Activated naive CD8-positive, alpha-beta T cell (primary cell): ENCODE results near the gene UNC13C.

Source experiments
- H3K27ac Mint-ChIP-seq: one replicate; pipeline ENCODE4 v1.8.0; 2021; ENCODE audit warnings: mixed read lengths
- H3K27me3 Mint-ChIP-seq: one replicate; pipeline ENCODE4 v1.8.0; 2021; ENCODE audit warnings: mixed read lengths
- H3K36me3 Mint-ChIP-seq: one replicate; pipeline ENCODE4 v1.8.0; 2021; ENCODE audit warnings: mixed read lengths
- H3K4me1 Mint-ChIP-seq: one replicate; pipeline ENCODE4 v1.8.0; 2021; ENCODE audit warnings: low read depth, mixed read lengths
- H3K4me3 Mint-ChIP-seq: one replicate; pipeline ENCODE4 v1.8.0; 2021; ENCODE audit warnings: mild to moderate bottlenecking, mixed read lengths
- H3K9me3 Mint-ChIP-seq: one replicate; pipeline ENCODE4 v1.8.0; 2021; ENCODE audit warnings: low read depth, mixed read lengths

UNC13C gene

GRCh38 chr15:54120949-54121463 lies 142.8 kb downstream of the UNC13C start:
- peaks cover 3% of the 10 kb centered on the region for H3K27me3 Mint-ChIP-seq
- no peaks in the 10 kb centered on the region for H3K4me1 Mint-ChIP-seq
- no peak overlapping the region for H3K27ac Mint-ChIP-seq
- no peak overlapping the region for H3K4me3 Mint-ChIP-seq
- H3K9me3 Mint-ChIP-seq, result peaks cover 16% of the 10 kb centered on the region
- no peaks in the 10 kb centered on the region for H3K36me3 Mint-ChIP-seq

GRCh38 chr15:54127574-54127973 lies 149.3 kb downstream of the UNC13C start:
- H3K27ac Mint-ChIP-seq, result no peak overlapping the region
- H3K36me3 Mint-ChIP-seq, result no peaks in the 10 kb centered on the region
- H3K27me3 Mint-ChIP-seq, result peaks cover 2% of the 10 kb centered on the region
- H3K9me3 Mint-ChIP-seq, result no peaks in the 10 kb centered on the region
- no peak overlapping the region for H3K4me3 Mint-ChIP-seq
- H3K4me1 Mint-ChIP-seq, result no peaks in the 10 kb centered on the region

DNA sequence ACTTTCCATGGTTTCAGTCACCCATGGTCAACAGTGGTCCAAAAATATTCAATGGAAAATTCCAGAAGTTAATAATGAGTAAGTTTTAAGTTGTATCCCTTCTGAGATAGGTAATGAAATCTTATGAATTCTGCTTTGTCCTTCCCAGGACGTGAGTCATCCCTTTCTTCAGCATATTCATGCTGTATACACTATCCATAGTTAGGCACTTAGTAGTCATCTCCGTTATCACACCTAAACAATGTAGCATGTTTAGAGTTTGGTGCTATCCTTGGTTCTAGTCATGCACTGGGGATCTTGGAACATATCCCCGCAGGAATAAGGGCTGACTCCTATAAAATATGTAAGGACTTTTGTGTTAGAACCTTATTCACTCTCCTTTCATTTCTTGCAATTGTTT lies 153.2 kb downstream of the UNC13C start:
- Mint-ChIP-seq H3K4me3 (no peak overlapping the region), H3K4me1 (no peaks in the 10 kb centered on the region), H3K27ac (no peak overlapping the region), H3K36me3 (no peaks in the 10 kb centered on the region), H3K9me3 (no peaks in the 10 kb centered on the region), H3K27me3 (peaks cover 2% of the 10 kb centered on the region)

DNA sequence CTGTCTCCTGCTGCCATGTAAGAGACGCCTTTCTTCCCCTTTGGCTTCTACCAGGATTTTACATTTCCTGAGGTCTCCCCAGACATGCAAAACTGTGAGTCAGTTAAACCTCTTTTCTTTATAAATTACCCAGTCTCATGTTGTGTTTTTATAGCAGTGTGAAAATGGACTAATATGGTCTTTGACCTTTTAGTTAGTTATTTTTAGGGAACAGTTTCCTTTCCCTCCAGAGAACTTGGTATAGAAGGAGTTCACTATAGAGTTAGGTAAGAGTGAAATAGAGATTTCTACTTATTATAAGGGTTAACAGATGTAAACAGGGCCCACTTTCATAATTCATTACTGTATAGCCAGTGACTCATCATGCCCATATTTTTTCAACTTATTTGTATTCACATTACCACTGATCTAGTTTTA lies 170.9 kb downstream of the UNC13C start:
- no peaks in the 10 kb centered on the region for H3K4me1 Mint-ChIP-seq
- no peaks in the 10 kb centered on the region for H3K9me3 Mint-ChIP-seq
- H3K27ac Mint-ChIP-seq, result no peak overlapping the region
- no peaks in the 10 kb centered on the region for H3K36me3 Mint-ChIP-seq
- no peak overlapping the region for H3K4me3 Mint-ChIP-seq
- peaks cover 1% of the 10 kb centered on the region for H3K27me3 Mint-ChIP-seq

GRCh38 chr15:54150255-54150654 lies 172.0 kb downstream of the UNC13C start:
- no peaks in the 10 kb centered on the region for H3K9me3 Mint-ChIP-seq
- H3K27me3 Mint-ChIP-seq, result peaks cover 3% of the 10 kb centered on the region
- no peaks in the 10 kb centered on the region for H3K36me3 Mint-ChIP-seq
- H3K27ac Mint-ChIP-seq, result no peak overlapping the region
- H3K4me3 Mint-ChIP-seq, result no peak overlapping the region
- H3K4me1 Mint-ChIP-seq, result no peaks in the 10 kb centered on the region

DNA sequence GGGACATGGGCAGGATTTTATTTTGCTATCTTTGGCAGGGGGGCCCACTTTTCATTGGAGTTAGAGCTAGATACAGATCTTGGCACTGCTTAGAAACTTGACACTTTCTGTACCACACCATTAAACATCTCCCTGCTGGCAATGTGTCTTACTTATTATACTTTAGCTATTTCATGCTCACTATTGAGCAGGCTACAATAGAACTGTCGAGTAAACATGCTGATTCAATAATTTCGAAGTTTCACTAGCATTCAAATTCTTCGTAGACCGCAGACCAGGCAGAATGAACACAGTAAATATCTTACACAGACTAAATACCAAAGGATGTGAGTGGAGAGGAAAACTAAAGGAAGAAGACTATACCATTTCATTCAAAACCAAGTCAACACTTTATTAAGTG lies 180.8 kb downstream of the UNC13C start:
- Mint-ChIP-seq H3K9me3 (peaks cover 3% of the 10 kb centered on the region), H3K4me3 (no peak overlapping the region), H3K27ac (no peak overlapping the region), H3K4me1 (no peaks in the 10 kb centered on the region), H3K27me3 (peaks cover 4% of the 10 kb centered on the region), H3K36me3 (no peaks in the 10 kb centered on the region)

DNA sequence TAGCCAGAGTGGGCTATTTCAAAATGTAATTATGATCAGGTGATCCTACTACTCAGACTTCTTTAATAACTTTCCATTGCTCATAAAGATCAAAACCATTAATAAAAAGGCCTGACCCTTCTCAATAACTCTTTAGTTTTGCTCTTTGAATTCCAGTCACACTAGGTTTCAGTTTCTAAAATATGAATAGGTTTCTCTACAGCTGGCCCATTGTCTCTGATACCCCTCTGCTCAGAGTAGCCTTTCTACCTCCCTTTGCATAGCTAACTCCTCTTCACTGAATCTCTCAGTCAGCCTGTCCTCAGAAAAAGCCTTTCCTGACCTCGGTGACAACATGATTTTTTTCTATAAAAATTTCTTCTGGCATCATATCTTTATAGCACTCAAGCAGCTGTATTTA lies 209.1 kb downstream of the UNC13C start:
- H3K27ac Mint-ChIP-seq, result no peak overlapping the region
- H3K4me3 Mint-ChIP-seq, result no peak overlapping the region
- no peaks in the 10 kb centered on the region for H3K4me1 Mint-ChIP-seq
- H3K9me3 Mint-ChIP-seq, result no peaks in the 10 kb centered on the region
- no peaks in the 10 kb centered on the region for H3K36me3 Mint-ChIP-seq
- peaks cover 3% of the 10 kb centered on the region for H3K27me3 Mint-ChIP-seq

- H3K4me3 Mint-ChIP-seq, result no peak overlapping the region
These were observed 219.8 kb downstream of the UNC13C start for GRCh38 chr15:54197995-54198394.

DNA sequence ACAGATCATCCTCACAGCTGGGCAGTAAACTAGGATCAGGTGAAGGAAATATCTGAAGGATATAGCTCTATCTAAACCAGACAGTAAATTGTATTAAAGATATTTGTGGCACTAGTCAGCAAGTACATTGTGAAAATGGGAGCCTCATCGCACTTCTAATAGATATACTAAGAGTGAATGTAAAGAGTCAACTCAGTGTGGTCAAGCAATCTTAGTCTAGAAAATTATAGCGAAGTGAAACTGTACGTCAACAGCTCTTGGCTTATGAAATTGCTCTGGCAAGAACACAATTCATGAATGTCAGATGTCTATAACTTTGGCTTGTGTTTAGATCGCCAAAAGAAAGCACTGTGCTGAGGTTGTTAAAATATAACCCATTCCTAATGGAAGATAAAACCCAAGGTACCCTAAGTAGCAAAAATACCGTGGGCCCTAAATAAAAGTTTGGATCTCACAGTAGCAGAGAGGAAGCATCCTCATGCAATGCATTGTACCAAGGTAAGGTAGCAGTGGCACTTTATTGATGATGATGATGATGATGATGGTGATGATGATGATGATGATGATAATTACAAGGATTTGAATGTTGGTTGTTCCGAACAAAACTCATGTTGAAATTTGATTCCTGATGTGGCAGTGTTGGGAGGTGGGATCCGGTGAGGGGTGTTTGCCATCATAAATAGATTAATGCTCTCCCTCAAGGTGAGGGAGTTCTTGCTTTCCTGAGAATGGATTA lies 228.5 kb downstream of the UNC13C start:
- H3K36me3 Mint-ChIP-seq, result no peaks in the 10 kb centered on the region

More at GRCh38 chr15:54197995-54198394, 219.8 kb downstream of the UNC13C start:
- no peaks in the 10 kb centered on the region for H3K36me3 Mint-ChIP-seq
- H3K4me1 Mint-ChIP-seq, result no peaks in the 10 kb centered on the region
- no peak overlapping the region for H3K27ac Mint-ChIP-seq
- H3K9me3 Mint-ChIP-seq, result peaks cover 9% of the 10 kb centered on the region
- peaks cover 5% of the 10 kb centered on the region for H3K27me3 Mint-ChIP-seq

DNA sequence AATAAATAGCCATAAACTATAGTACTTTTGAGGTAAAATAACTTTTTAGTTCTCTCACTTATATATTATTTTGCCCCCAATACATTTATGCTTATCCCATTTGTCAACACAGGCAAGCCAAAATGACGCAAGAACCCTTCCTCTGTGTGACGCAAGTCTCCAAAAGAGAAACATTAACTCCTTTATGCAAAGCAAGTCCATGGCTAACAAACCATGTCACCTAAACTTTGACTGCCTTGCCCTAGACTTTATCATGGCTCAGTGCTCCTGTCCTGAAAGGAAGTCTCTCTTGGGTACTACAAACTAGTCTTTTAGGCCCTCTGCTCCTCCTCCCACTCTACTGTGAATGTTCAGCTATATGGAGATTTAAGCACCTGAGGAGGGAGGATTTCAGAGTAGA lies 230.5 kb downstream of the UNC13C start:
- Mint-ChIP-seq H3K9me3 (no peaks in the 10 kb centered on the region), H3K27ac (no peak overlapping the region), H3K36me3 (no peaks in the 10 kb centered on the region), H3K27me3 (peaks cover 6% of the 10 kb centered on the region), H3K4me1 (no peaks in the 10 kb centered on the region), H3K4me3 (no peak overlapping the region)

More for the DNA sequence above, 228.5 kb downstream of the UNC13C start:
- no peak overlapping the region for H3K4me3 Mint-ChIP-seq
- H3K27me3 Mint-ChIP-seq, result peaks cover 3% of the 10 kb centered on the region
- H3K4me1 Mint-ChIP-seq, result no peaks in the 10 kb centered on the region
- H3K27ac Mint-ChIP-seq, result no peak overlapping the region
- H3K9me3 Mint-ChIP-seq, result peaks cover 5% of the 10 kb centered on the region

DNA sequence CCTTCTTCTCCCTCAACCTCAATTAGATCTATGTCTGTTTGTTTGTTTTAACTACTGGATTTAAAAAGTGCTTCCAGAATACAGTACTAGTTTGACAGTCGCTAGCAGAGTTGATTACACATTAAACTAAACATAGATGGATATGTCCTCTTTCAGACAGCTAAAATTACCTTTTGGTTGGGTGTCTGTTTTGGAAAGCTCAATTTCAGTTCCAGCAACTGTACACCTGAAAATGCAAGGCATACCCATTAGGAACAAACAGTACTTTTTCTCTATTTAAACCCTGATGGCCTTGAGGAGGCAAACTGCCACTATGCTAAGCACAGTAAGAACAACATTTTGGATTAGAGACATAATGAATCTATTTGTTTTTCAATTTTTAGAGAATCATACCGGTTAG lies 234.4 kb downstream of the UNC13C start:
- no peaks in the 10 kb centered on the region for H3K4me1 Mint-ChIP-seq
- H3K4me3 Mint-ChIP-seq, result no peak overlapping the region
- H3K9me3 Mint-ChIP-seq, result no peaks in the 10 kb centered on the region
- H3K36me3 Mint-ChIP-seq, result no peaks in the 10 kb centered on the region
- peaks cover 10% of the 10 kb centered on the region for H3K27me3 Mint-ChIP-seq
- no peak overlapping the region for H3K27ac Mint-ChIP-seq

GRCh38 chr15:54226455-54226854 lies 248.2 kb downstream of the UNC13C start:
- Mint-ChIP-seq H3K27me3 (no peaks in the 10 kb centered on the region), H3K36me3 (no peaks in the 10 kb centered on the region), H3K4me1 (no peaks in the 10 kb centered on the region), H3K9me3 (no peaks in the 10 kb centered on the region), H3K4me3 (no peak overlapping the region), H3K27ac (no peak overlapping the region)

GRCh38 chr15:54227569-54227968 lies 249.3 kb downstream of the UNC13C start:
- Mint-ChIP-seq H3K27me3 (no peaks in the 10 kb centered on the region), H3K4me3 (no peak overlapping the region), H3K9me3 (no peaks in the 10 kb centered on the region), H3K4me1 (no peaks in the 10 kb centered on the region), H3K36me3 (no peaks in the 10 kb centered on the region), H3K27ac (no peak overlapping the region)

DNA sequence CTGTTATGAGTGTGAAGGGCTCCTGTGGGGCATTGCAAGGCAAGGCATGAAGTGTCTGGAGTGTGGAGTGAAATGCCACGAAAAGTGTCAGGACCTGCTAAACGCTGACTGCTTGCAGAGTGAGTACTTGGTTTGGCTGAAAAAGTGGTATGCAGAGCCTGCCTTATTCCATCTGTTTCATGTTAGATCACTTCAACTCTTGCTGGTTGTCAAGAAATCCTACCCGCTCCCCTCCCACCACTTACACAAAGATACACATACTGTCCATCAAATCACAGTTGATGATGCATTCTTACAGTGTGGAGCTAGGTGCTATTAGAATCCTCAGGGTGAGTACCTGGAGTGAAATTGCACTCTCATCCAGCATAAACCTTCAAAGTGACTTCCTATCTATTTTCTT lies 272.1 kb downstream of the UNC13C start:
- Mint-ChIP-seq H3K36me3 (no peaks in the 10 kb centered on the region), H3K27me3 (peaks cover 7% of the 10 kb centered on the region), H3K4me1 (no peaks in the 10 kb centered on the region)

DNA sequence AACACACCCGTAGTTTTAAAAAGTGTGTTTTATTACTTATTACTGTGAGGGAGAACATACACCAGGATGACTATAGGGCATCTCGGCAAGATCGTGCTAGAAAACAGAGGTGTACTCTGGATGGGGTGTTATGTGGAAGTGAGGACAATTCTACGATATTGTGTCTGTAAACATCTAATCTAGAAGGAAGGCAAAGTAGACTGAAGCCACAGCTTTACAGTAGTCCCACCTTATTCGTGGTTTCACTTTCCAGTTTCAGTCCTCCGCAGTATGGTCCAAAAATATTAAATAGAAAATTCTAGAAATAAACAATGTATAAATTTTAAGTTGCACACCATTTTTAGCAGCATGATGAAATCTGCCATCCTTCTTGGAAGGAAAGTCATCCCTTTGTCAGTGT lies 277.9 kb downstream of the UNC13C start:
- Mint-ChIP-seq H3K36me3 (no peaks in the 10 kb centered on the region), H3K27me3 (peaks cover 3% of the 10 kb centered on the region), H3K27ac (no peak overlapping the region), H3K9me3 (no peaks in the 10 kb centered on the region), H3K4me3 (no peak overlapping the region), H3K4me1 (no peaks in the 10 kb centered on the region)

More for the DNA sequence above, 272.1 kb downstream of the UNC13C start:
- Mint-ChIP-seq H3K9me3 (no peaks in the 10 kb centered on the region), H3K4me3 (no peak overlapping the region), H3K27ac (no peak overlapping the region)

- no peaks in the 10 kb centered on the region for H3K36me3 Mint-ChIP-seq
- H3K27ac Mint-ChIP-seq, result no peak overlapping the region
- H3K9me3 Mint-ChIP-seq, result no peaks in the 10 kb centered on the region
- no peak overlapping the region for H3K4me3 Mint-ChIP-seq
- H3K27me3 Mint-ChIP-seq, result peaks cover 1% of the 10 kb centered on the region
- no peaks in the 10 kb centered on the region for H3K4me1 Mint-ChIP-seq
These were observed 295.7 kb downstream of the UNC13C start for GRCh38 chr15:54273928-54274327.
